Measurements from ENCODE around the gene PROS1. TPM values are rescaled to one million over a fixed set of nuclear protein-coding genes. Genes with fewer than 3 reads are reported as not detected.
"Not testable (repeated sequence)": the region's sequence is repeated elsewhere in the genome, so short reads cannot be mapped to it uniquely, and the experiment has no call there.

PROS1 gene
- total RNA-seq, 1 donor from 2014 or later: 49.5 TPM

DNA sequence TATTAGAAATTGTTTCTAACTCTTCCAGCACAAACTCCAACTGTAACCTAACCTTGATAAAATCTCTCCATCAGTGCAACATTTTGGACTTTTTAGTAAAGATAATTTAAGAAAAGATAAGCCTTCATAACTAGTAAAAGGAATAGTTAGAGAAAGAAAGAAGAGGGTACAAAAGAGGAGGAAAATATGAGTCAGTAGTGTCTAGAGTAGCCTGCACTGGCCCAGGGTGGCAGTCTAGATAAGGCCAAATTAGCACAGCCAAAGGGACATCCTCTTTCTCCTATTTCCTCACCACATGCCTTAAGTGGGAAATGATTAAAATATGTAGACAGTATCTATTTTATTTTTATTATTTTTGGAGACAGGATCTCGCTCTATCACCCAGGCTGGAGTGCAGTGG lies 3.7 kb downstream of the PROS1 start:
- Histone ChIP-seq H3K27me3 (ENCODE audit: low read depth) (no peaks in the 10 kb centered on the region), H3K27ac (no peak overlapping the region), H3K9me3 (no peaks in the 10 kb centered on the region), H3K4me3 (no peak overlapping the region), H3K4me1 (peaks cover 13% of the 10 kb centered on the region), H3K36me3 (no peaks in the 10 kb centered on the region)
- intact Hi-C loops (cut with DNase I): no loop called here
- ATAC-seq: no peak
- TF ChIP-seq, protein P1, sequence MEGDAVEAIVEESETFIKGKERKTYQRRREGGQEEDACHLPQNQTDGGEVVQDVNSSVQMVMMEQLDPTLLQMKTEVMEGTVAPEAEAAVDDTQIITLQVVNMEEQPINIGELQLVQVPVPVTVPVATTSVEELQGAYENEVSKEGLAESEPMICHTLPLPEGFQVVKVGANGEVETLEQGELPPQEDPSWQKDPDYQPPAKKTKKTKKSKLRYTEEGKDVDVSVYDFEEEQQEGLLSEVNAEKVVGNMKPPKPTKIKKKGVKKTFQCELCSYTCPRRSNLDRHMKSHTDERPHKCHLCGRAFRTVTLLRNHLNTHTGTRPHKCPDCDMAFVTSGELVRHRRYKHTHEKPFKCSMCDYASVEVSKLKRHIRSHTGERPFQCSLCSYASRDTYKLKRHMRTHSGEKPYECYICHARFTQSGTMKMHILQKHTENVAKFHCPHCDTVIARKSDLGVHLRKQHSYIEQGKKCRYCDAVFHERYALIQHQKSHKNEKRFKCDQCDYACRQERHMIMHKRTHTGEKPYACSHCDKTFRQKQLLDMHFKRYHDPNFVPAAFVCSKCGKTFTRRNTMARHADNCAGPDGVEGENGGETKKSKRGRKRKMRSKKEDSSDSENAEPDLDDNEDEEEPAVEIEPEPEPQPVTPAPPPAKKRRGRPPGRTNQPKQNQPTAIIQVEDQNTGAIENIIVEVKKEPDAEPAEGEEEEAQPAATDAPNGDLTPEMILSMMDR (IDR thresholded peaks at IDR 0.05): no peak
- DNase-seq: no peak

DNA sequence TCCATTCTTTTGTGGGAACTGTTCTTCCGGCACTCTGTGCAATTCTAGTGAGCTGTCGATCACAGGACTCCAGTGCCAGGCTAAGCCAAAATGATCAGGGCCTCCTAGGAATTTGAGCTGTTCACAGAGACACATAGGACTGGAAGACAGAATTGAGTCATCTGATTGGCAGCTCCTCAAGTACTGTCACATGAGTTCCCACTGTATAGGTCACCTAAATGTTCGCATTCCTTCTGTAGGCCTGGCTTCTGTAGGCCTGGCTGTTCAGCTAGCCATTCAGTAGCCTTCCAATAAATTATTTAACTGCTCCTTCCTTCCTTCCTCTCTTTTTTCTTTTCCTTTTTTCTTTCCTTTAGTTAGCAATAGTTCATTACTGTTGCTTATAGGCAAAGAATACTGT lies 4.3 kb downstream of the PROS1 start:
- no peaks in the 10 kb centered on the region for H3K36me3 ChIP-seq
- no peak overlapping the region for H3K4me3 ChIP-seq
- TF ChIP-seq, protein P1 (IDR thresholded peaks at IDR 0.05): no peak
- H3K4me1 ChIP-seq: peaks cover 12% of the 10 kb centered on the region
- DNase-seq (no peak), ATAC-seq (no peak)
- H3K27me3 ChIP-seq (ENCODE audit: low read depth): no peaks in the 10 kb centered on the region
- no peaks in the 10 kb centered on the region for H3K9me3 ChIP-seq
- intact Hi-C loops (cut with DNase I): no loop called here
- no peak overlapping the region for H3K27ac ChIP-seq

DNA sequence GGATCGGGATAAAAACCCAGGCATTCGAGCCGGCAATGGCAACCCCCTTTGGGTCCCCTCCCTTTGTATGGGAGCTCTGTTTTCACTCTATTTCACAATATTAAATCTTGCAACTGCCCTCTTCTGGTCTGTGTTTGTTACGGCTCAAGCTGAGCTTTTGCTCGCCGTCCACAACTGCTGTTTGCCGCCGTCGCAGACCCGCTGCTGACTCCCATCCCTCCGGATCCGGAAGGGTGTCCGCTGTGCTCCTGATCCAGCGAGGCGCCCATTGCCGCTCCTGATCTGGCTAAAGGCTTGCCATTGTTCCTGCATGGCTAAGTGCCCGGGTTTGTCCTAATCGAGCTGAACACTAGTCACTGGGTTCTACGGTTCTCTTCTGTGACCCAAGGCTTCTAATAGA lies 8.6 kb downstream of the PROS1 start:
- H3K9me3 ChIP-seq; intact Hi-C loops (cut with DNase I); DNase-seq; H3K27ac ChIP-seq; H3K27me3 ChIP-seq (ENCODE audit: low read depth); ATAC-seq; H3K4me1 ChIP-seq; H3K36me3 ChIP-seq; H3K4me3 ChIP-seq: not testable (repeated sequence)

DNA sequence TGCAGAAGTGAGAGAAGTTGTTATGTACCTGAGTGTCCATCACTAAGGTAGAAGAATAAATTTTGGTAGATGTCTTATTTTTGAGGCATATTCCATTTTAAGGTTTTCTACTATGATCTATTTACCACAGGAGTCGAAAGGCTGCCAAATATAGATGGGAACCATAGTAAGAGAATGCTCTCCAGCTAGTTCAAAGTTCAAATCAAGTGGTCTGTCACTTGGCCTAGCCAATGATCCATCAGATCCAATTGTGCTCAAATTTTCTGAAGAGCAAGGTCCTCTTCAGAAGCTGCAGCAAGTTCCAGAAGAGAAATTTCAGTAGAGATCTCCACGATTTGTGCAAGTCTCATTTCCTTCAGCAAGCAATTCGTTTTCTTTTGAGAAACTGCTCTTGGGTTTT lies 10.9 kb downstream of the PROS1 start:
- Histone ChIP-seq H3K36me3 (no peaks in the 10 kb centered on the region), H3K9me3 (no peaks in the 10 kb centered on the region), H3K27me3 (ENCODE audit: low read depth) (no peaks in the 10 kb centered on the region), H3K4me1 (no peaks in the 10 kb centered on the region), H3K4me3 (no peak overlapping the region), H3K27ac (no peak overlapping the region)
- DNase-seq (no peak), ATAC-seq (no peak)
- TF ChIP-seq, protein P1 (IDR thresholded peaks at IDR 0.05): no peak
- intact Hi-C loops (cut with DNase I): no loop called here

DNA sequence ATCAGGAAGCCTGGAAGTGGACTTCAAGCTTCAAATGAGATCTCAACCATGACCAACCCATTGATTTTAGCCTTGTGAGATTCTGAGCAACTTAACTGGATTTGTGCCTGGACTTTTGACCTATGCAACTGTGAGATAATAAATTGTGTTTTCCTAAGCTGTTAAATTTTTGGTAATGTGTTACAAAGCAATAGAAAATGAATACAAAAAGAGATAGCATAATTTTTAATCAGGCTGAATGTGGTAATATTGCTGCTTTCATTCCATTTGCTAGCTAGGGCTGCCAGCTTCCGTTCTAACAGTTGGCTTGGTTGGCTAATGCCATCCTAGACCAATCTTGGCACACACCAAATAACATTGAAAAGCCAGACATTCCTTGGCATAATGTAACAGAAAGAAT lies 12.2 kb downstream of the PROS1 start:
- intact Hi-C loops (cut with DNase I): no loop called here
- ATAC-seq (no peak), DNase-seq (no peak)
- Histone ChIP-seq H3K27ac (no peak overlapping the region), H3K4me3 (no peak overlapping the region), H3K9me3 (no peaks in the 10 kb centered on the region), H3K4me1 (no peaks in the 10 kb centered on the region), H3K27me3 (ENCODE audit: low read depth) (no peaks in the 10 kb centered on the region), H3K36me3 (no peaks in the 10 kb centered on the region)
- TF ChIP-seq, protein P1 (IDR thresholded peaks at IDR 0.05): no peak

DNA sequence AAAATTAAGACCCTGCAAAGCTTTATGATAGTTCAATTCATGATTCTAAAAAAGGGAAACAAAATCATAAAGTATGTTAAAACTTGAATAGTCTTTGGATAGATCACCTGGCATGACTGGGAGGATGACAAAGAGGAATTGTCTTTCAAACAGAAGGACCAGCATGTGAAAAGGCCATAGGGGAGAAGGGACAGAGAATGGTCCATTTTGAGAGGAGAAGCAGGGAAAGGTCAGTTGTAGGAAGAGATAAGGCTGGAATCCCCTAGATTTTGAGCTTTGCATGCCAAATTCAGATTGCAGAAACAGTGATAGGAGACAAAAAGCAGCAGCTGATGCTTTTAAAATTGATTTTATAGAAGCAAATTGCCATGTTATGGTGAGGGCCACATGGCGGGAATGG lies 12.7 kb downstream of the PROS1 start:
- no peaks in the 10 kb centered on the region for H3K4me1 ChIP-seq
- H3K27ac ChIP-seq: no peak overlapping the region
- H3K4me3 ChIP-seq: no peak overlapping the region
- ATAC-seq: no peak
- intact Hi-C loops (cut with DNase I): no loop called here
- no peak for DNase-seq
- no peaks in the 10 kb centered on the region for H3K36me3 ChIP-seq
- no peaks in the 10 kb centered on the region for H3K27me3 ChIP-seq (ENCODE audit: low read depth)
- no peaks in the 10 kb centered on the region for H3K9me3 ChIP-seq
- TF ChIP-seq, protein P1 (IDR thresholded peaks at IDR 0.05): no peak

DNA sequence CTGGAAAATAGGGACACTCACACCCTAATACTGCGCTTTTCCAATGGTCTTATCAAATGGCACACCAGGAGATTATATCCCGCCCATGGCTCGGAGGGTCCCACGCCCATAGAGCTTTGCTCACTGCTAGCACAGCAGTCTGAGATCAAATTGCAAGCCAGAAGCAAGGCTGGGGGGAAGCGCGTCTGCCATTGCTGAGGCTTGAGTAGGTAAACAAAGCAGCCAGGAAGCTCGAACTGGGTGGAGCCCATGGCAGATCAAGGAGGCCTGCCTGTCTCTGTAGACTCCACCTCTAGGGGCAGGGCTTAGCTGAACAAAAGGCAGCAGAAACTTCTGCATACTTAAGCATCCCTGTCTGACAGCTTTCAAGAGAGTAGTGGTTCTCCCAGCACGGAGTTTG lies 23.7 kb downstream of the PROS1 start:
- H3K4me3 ChIP-seq; intact Hi-C loops (cut with DNase I); H3K4me1 ChIP-seq; H3K27ac ChIP-seq; DNase-seq; H3K27me3 ChIP-seq (ENCODE audit: low read depth); H3K36me3 ChIP-seq; ATAC-seq: not testable (repeated sequence)
- H3K9me3 ChIP-seq: peaks cover 14% of the 10 kb centered on the region

DNA sequence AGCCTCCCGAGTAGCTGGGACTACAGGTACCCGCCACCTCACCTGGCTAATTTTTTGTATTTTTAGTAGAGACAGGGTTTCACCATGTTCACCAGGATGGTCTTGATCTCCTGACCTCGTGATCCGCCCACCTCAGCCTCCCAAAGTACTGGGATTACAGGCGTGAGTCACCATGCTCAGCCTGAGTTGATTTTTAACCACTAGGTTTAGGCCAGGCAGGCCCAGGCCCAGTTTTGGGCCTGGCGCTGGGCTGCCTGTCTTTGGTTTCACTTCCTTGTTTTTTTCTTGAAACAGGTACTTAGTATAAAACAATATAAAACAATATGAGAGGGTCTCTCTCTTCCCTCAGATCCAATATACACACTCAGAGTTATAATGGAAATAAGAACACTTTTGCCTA lies 36.2 kb downstream of the PROS1 start:
- H3K4me1 ChIP-seq; ATAC-seq; H3K4me3 ChIP-seq; H3K27ac ChIP-seq; DNase-seq; H3K27me3 ChIP-seq (ENCODE audit: low read depth); intact Hi-C loops (cut with DNase I); H3K9me3 ChIP-seq; H3K36me3 ChIP-seq: not testable (repeated sequence)

Data from lower lobe of right lung (tissue), 2 donors.